ENCODE data around the gene STAT3.

- TF ChIP-seq POLR2A (IDR thresholded peaks at IDR 0.05) = no peak
- TF ChIP-seq CTCF (IDR thresholded peaks at IDR 0.05) = no peak
These were observed 55.2 kb downstream of the STAT3 start for GRCh38 chr17:42333053-42333452.

Data from stomach (tissue), 4 donors.